SK-N-SH treated with all-trans-retinoic acid at 6 μM for 48 hours (cell line): ENCODE results near the gene CSPG5.

Experiments used
- ATAC-seq: fragments of 200-7000 bp; cut with Tn5 transposase; 3 replicates; pipeline ENCODE4 v1.9.1; 2020; ENCODE audit warnings: mild to moderate bottlenecking, moderate library complexity
- BACH2 ChIP-seq: fragments of 250-450 bp; sonication (Bioruptor Pico); IDR thresholded peaks from 2 replicates; pipeline ENCODE4 v1.9.0; 2021; ENCODE audit warnings: mild to moderate bottlenecking, borderline replicate concordance
- CSDC2 ChIP-seq: fragments of 250-450 bp; sonication (Bioruptor Pico); IDR thresholded peaks from 2 replicates; pipeline ENCODE4 v1.5.0; 2020; ENCODE audit warnings: mild to moderate bottlenecking, moderate library complexity
- ESRRG ChIP-seq: fragments of 250-450 bp; sonication (Bioruptor Pico); IDR thresholded peaks from 2 replicates; pipeline ENCODE4 v1.6.1; 2021; ENCODE audit warnings: mild to moderate bottlenecking
- GLIS3 ChIP-seq: fragments of 250-450 bp; sonication (Bioruptor Pico); IDR thresholded peaks from 2 replicates; pipeline ENCODE4 v1.5.0; 2020; ENCODE audit warnings: mild to moderate bottlenecking, moderate library complexity
- OSR1 ChIP-seq: fragments of 250-450 bp; sonication (Bioruptor Pico); IDR thresholded peaks from 2 replicates; pipeline ENCODE4 v1.8.0; 2022; ENCODE audit warnings: moderate library complexity, mild to moderate bottlenecking, inconsistent platforms
- PPARA ChIP-seq: fragments of 250-450 bp; sonication (Bioruptor Pico); IDR thresholded peaks from 2 replicates; pipeline ENCODE4 v1.5.0; 2020; ENCODE audit warnings: mild to moderate bottlenecking, borderline replicate concordance
- SNAI2 ChIP-seq: fragments of 250-450 bp; sonication (Bioruptor Pico); IDR thresholded peaks from 2 replicates; pipeline ENCODE4 v1.5.0; 2020; ENCODE audit warnings: mild to moderate bottlenecking, moderate library complexity
- TCF4 ChIP-seq: fragments of 250-450 bp; sonication (Bioruptor Pico); IDR thresholded peaks from 2 replicates; pipeline ENCODE4 v1.8.0; 2021; ENCODE audit warnings: mild to moderate bottlenecking, moderate library complexity, borderline replicate concordance
- TOX ChIP-seq: fragments of 250-450 bp; sonication (Bioruptor Pico); IDR thresholded peaks from 2 replicates; pipeline ENCODE4 v1.8.0; 2021; ENCODE audit warnings: mild to moderate bottlenecking, moderate library complexity, borderline replicate concordance
- ZC3H10 ChIP-seq: fragments of 250-450 bp; sonication (Bioruptor Pico); IDR thresholded peaks from 2 replicates; pipeline ENCODE4 v1.5.1; 2021; ENCODE audit warnings: mild to moderate bottlenecking, moderate library complexity
- ZFP30 ChIP-seq: fragments of 450-650 bp; formaldehyde crosslinking; IDR thresholded peaks from 2 replicates; pipeline ENCODE4 v1.5.0; 2022; ENCODE audit warnings: mild to moderate bottlenecking, moderate library complexity
- ZNF565 ChIP-seq: fragments of 450-650 bp; formaldehyde crosslinking; conservative IDR thresholded peaks from 2 replicates; pipeline ENCODE4 v1.5.0; 2020; ENCODE audit warnings: low read depth, mild to moderate bottlenecking, moderate library complexity
- ZNF70 ChIP-seq: fragments of 450-650 bp; formaldehyde crosslinking; IDR thresholded peaks from 2 replicates; pipeline ENCODE4 v1.5.0; 2020; ENCODE audit warnings: mild to moderate bottlenecking, moderate library complexity
- ZNF8 ChIP-seq: fragments of 450-650 bp; formaldehyde crosslinking; IDR thresholded peaks from 2 replicates; pipeline ENCODE4 v1.5.0; 2020; ENCODE audit warnings: mild to moderate bottlenecking, moderate library complexity
- TF ChIP-seq, protein P1 (sequence below): fragments of 250-450 bp; sonication (Bioruptor Pico); IDR thresholded peaks from 2 replicates; pipeline ENCODE4 v1.8.0; 2020; ENCODE audit warnings: mild to moderate bottlenecking, moderate library complexity, borderline replicate concordance
- TF ChIP-seq, protein P2 (sequence below): fragments of 250-450 bp; sonication (Bioruptor Pico); IDR thresholded peaks from 2 replicates; pipeline ENCODE4 v1.8.0; 2021; ENCODE audit warnings: low read depth, mild to moderate bottlenecking, moderate library complexity, borderline replicate concordance
- TF ChIP-seq, protein P3 (sequence below): fragments of 250-450 bp; sonication (Bioruptor Pico); IDR thresholded peaks from 2 replicates; pipeline ENCODE4 v1.5.1; 2020; ENCODE audit warnings: low read depth, mild to moderate bottlenecking, moderate library complexity
- TF ChIP-seq, protein P4 (sequence below): fragments of 250-450 bp; sonication (Bioruptor Pico); IDR thresholded peaks from 2 replicates; pipeline ENCODE4 v1.5.0; 2020; ENCODE audit warnings: mild to moderate bottlenecking, moderate library complexity
- TF ChIP-seq, protein P5 (sequence below): fragments of 250-450 bp; sonication (Bioruptor Pico); IDR thresholded peaks from 2 replicates; pipeline ENCODE4 v1.5.1; 2021; ENCODE audit warnings: mild to moderate bottlenecking, moderate library complexity

CSPG5 gene

DNA sequence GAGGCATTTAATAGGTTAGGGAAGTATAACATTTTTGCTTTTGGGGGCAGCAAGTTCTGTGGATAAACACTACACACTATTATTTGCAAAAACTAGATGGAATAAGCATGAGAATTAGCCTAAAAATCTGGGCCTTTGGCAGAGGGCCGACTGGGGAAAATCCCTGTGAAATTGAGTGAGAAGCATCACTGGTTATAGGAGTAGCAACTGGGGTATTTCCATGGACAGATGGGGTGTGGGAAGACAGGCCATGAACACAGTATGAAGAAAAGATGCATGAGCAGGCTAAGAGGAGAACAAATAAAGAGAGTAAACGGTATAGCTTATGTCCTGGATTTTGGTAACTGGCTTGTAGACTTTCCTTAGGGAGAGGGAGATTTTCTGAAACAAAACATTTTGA lies 32.9 kb upstream of the CSPG5 start:
- ATAC-seq, result no peak
- TF ChIP-seq, protein P1, sequence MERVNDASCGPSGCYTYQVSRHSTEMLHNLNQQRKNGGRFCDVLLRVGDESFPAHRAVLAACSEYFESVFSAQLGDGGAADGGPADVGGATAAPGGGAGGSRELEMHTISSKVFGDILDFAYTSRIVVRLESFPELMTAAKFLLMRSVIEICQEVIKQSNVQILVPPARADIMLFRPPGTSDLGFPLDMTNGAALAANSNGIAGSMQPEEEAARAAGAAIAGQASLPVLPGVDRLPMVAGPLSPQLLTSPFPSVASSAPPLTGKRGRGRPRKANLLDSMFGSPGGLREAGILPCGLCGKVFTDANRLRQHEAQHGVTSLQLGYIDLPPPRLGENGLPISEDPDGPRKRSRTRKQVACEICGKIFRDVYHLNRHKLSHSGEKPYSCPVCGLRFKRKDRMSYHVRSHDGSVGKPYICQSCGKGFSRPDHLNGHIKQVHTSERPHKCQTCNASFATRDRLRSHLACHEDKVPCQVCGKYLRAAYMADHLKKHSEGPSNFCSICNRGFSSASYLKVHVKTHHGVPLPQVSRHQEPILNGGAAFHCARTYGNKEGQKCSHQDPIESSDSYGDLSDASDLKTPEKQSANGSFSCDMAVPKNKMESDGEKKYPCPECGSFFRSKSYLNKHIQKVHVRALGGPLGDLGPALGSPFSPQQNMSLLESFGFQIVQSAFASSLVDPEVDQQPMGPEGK (CRISPR knock-in tag), result no peak
- TF ChIP-seq GLIS3 (CRISPR knock-in tag), result no peak
- no peak for TF ChIP-seq ZC3H10 (CRISPR knock-in tag)
- no peak for TF ChIP-seq TCF4 (CRISPR knock-in tag)
- TF ChIP-seq, protein P2, sequence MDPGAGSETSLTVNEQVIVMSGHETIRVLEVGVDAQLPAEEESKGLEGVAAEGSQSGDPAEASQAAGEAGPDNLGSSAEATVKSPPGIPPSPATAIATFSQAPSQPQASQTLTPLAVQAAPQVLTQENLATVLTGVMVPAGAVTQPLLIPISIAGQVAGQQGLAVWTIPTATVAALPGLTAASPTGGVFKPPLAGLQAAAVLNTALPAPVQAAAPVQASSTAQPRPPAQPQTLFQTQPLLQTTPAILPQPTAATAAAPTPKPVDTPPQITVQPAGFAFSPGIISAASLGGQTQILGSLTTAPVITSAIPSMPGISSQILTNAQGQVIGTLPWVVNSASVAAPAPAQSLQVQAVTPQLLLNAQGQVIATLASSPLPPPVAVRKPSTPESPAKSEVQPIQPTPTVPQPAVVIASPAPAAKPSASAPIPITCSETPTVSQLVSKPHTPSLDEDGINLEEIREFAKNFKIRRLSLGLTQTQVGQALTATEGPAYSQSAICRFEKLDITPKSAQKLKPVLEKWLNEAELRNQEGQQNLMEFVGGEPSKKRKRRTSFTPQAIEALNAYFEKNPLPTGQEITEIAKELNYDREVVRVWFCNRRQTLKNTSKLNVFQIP, result no peak
- TF ChIP-seq PPARA (CRISPR knock-in tag), result no peak
- TF ChIP-seq ZNF565 (CRISPR knock-in tag), result no peak
- TF ChIP-seq ESRRG (CRISPR knock-in tag), result no peak
- TF ChIP-seq ZFP30, result no peak
- no peak for TF ChIP-seq TOX (CRISPR knock-in tag)
- TF ChIP-seq, protein P3, sequence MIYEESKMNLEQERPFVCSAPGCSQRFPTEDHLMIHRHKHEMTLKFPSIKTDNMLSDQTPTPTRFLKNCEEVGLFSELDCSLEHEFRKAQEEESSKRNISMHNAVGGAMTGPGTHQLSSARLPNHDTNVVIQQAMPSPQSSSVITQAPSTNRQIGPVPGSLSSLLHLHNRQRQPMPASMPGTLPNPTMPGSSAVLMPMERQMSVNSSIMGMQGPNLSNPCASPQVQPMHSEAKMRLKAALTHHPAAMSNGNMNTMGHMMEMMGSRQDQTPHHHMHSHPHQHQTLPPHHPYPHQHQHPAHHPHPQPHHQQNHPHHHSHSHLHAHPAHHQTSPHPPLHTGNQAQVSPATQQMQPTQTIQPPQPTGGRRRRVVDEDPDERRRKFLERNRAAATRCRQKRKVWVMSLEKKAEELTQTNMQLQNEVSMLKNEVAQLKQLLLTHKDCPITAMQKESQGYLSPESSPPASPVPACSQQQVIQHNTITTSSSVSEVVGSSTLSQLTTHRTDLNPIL, result no peak
- no peak for TF ChIP-seq BACH2 (CRISPR knock-in tag)
- TF ChIP-seq, protein P4, sequence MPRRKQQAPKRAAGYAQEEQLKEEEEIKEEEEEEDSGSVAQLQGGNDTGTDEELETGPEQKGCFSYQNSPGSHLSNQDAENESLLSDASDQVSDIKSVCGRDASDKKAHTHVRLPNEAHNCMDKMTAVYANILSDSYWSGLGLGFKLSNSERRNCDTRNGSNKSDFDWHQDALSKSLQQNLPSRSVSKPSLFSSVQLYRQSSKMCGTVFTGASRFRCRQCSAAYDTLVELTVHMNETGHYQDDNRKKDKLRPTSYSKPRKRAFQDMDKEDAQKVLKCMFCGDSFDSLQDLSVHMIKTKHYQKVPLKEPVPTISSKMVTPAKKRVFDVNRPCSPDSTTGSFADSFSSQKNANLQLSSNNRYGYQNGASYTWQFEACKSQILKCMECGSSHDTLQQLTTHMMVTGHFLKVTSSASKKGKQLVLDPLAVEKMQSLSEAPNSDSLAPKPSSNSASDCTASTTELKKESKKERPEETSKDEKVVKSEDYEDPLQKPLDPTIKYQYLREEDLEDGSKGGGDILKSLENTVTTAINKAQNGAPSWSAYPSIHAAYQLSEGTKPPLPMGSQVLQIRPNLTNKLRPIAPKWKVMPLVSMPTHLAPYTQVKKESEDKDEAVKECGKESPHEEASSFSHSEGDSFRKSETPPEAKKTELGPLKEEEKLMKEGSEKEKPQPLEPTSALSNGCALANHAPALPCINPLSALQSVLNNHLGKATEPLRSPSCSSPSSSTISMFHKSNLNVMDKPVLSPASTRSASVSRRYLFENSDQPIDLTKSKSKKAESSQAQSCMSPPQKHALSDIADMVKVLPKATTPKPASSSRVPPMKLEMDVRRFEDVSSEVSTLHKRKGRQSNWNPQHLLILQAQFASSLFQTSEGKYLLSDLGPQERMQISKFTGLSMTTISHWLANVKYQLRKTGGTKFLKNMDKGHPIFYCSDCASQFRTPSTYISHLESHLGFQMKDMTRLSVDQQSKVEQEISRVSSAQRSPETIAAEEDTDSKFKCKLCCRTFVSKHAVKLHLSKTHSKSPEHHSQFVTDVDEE (CRISPR knock-in tag), result no peak
- TF ChIP-seq CSDC2, result no peak
- TF ChIP-seq ZNF70, result no peak

DNA sequence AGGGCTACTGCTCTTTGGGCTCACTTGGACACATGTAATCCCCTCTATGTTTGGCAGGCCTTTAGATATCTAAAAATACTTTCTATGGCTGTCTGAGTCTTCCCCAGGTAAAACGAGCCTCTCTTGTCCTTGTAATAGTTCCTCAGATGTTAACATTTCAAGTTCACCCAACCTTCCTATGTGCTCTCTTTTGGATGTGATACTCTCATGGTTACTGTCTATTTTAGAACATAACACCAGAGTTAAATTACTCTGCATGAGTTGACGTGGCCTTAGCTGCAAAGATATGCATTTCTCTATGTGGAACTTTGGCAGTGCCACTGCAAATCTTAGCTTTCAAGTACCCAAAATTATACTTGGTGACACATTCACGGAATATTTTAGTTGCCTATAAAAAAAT lies 31.9 kb upstream of the CSPG5 start:
- ATAC-seq, result no peak
- TF ChIP-seq, protein P3, result no peak
- TF ChIP-seq ESRRG (CRISPR knock-in tag) (no peak), TCF4 (CRISPR knock-in tag) (no peak), GLIS3 (CRISPR knock-in tag) (no peak), SNAI2 (CRISPR knock-in tag) (no peak), ZNF8 (no peak), OSR1 (CRISPR knock-in tag) (no peak), CSDC2 (no peak), ZNF70 (no peak)
- TF ChIP-seq, protein P1 (CRISPR knock-in tag), result no peak
- TF ChIP-seq, protein P4 (CRISPR knock-in tag), result no peak
- TF ChIP-seq, protein P5, sequence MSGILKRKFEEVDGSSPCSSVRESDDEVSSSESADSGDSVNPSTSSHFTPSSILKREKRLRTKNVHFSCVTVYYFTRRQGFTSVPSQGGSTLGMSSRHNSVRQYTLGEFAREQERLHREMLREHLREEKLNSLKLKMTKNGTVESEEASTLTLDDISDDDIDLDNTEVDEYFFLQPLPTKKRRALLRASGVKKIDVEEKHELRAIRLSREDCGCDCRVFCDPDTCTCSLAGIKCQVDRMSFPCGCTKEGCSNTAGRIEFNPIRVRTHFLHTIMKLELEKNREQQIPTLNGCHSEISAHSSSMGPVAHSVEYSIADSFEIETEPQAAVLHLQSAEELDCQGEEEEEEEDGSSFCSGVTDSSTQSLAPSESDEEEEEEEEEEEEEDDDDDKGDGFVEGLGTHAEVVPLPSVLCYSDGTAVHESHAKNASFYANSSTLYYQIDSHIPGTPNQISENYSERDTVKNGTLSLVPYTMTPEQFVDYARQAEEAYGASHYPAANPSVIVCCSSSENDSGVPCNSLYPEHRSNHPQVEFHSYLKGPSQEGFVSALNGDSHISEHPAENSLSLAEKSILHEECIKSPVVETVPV (CRISPR knock-in tag), result no peak
